Left ventricle myocardium superior (tissue), 1 donor: ENCODE measurements around the gene TAAR1. TPM values are rescaled to one million over a fixed set of nuclear protein-coding genes. Genes with fewer than 3 reads are reported as not detected.
"Not testable (repeated sequence)": the region's sequence is repeated elsewhere in the genome, so short reads cannot be mapped to it uniquely, and the experiment has no call there.

Source experiments
- ATAC-seq: fragments of 200-7000 bp; cut with Tn5 transposase; one replicate; pipeline ENCODE4 v1.9.1; 2020; ENCODE audit warnings: mild to moderate bottlenecking, moderate library complexity
- DNase-seq: peaks from one replicate; pipeline ENCODE4 v3.0.0-alpha.2; 2020
- intact Hi-C: fragments of 100-400 bp; cut with micrococcal nuclease; formaldehyde crosslinking; loops from one replicate; pipeline ENCODE4 v1.11.0; 2022
- total RNA-seq: library from RNA; stranded (reverse); fragmentation: NEBNext Ultra II Directional; extraction: Animal tissue kit (Norgen Biotek cat#: 25700); gene quantifications from one replicate; pipeline ENCODE4 v1.2.1, GENCODE V29; 2021
- donor health status: DM: no; HTN: yes; CAD: no; lungs with severe emphysema.

Gene TAAR1
- total RNA-seq, 1 donor from 2014 or later: not detected

- no peak for DNase-seq
- ATAC-seq: no peak
- intact Hi-C loops: loop anchor here (10.0 kb wide), 1 partner anchor 99 kb away; no protein-coding TSS in a partner anchor
These were observed 7.1 kb upstream of the TAAR1 start for GRCh38 chr6:132666118-132666517.

GRCh38 chr6:132664309-132665034 lies 5.5 kb upstream of the TAAR1 start:
- DNase-seq: no peak
- ATAC-seq: no peak
- intact Hi-C loops: loop anchor here (10.0 kb wide), 1 partner anchor 100 kb away; no protein-coding TSS in a partner anchor

GRCh38 chr6:132663661-132664060 lies 4.7 kb upstream of the TAAR1 start:
- intact Hi-C loops: loop anchor here (10.0 kb wide), 1 partner anchor 101 kb away; no protein-coding TSS in a partner anchor
- DNase-seq (no peak), ATAC-seq (no peak)

- intact Hi-C loops: loop anchor here (10.0 kb wide), 1 partner anchor 103 kb away; no protein-coding TSS in a partner anchor
- no peak for ATAC-seq
These were observed 2.9 kb upstream of the TAAR1 start for GRCh38 chr6:132661906-132662305.

GRCh38 chr6:132651062-132651461 lies 7.9 kb downstream of the TAAR1 start:
- intact Hi-C loops: no loop called here
- ATAC-seq: peak; percentile 19
- DNase-seq: no peak

More at GRCh38 chr6:132661906-132662305, 2.9 kb upstream of the TAAR1 start:
- DNase-seq: no peak

GRCh38 chr6:132650429-132650828 lies 8.6 kb downstream of the TAAR1 start:
- no peak for DNase-seq
- intact Hi-C loops: no loop called here
- no peak for ATAC-seq

- no peak for ATAC-seq
- intact Hi-C loops: no loop called here
These were observed 10.2 kb downstream of the TAAR1 start for GRCh38 chr6:132648828-132649227.

GRCh38 chr6:132648356-132648755 lies 10.6 kb downstream of the TAAR1 start:
- ATAC-seq: no peak
- DNase-seq: no peak
- intact Hi-C loops: no loop called here

More at GRCh38 chr6:132648828-132649227, 10.2 kb downstream of the TAAR1 start:
- no peak for DNase-seq

GRCh38 chr6:132643547-132643946 lies 15.4 kb downstream of the TAAR1 start:
- DNase-seq (no peak), ATAC-seq (no peak)
- intact Hi-C loops: no loop called here

GRCh38 chr6:132637135-132637534 lies 21.8 kb downstream of the TAAR1 start:
- DNase-seq, intact Hi-C loops, ATAC-seq: not testable (repeated sequence)

- intact Hi-C loops, ATAC-seq, DNase-seq: not testable (repeated sequence)
These were observed 23.1 kb downstream of the TAAR1 start for GRCh38 chr6:132635906-132636305.

GRCh38 chr6:132635288-132635687 lies 23.7 kb downstream of the TAAR1 start:
- ATAC-seq, DNase-seq, intact Hi-C loops: not testable (repeated sequence)

GRCh38 chr6:132634796-132635195 lies 24.2 kb downstream of the TAAR1 start:
- intact Hi-C loops: no loop called here
- DNase-seq (no peak), ATAC-seq (no peak)

- intact Hi-C loops: no loop called here
- no peak for ATAC-seq
- no peak for DNase-seq
These were observed 25.6 kb downstream of the TAAR1 start for GRCh38 chr6:132633362-132633761.

GRCh38 chr6:132624175-132624574 lies 34.8 kb downstream of the TAAR1 start, which contains the start of gene TAAR2:
Gene TAAR2, minus strand, starts transcription at chr6:132624275. Its CDS starts 0 bp downstream, at chr6:132624275.
- no peak for DNase-seq
- intact Hi-C loops: no loop called here
- no peak for ATAC-seq

GRCh38 chr6:132623106-132623845 lies 35.7 kb downstream of the TAAR1 start:
- DNase-seq (no peak), ATAC-seq (no peak)
- intact Hi-C loops: no loop called here

- ATAC-seq (no peak), DNase-seq (no peak)
- intact Hi-C loops: no loop called here
These were observed 42.3 kb downstream of the TAAR1 start for GRCh38 chr6:132616677-132617076.

- intact Hi-C loops: no loop called here
- ATAC-seq: no peak
- DNase-seq: no peak
These were observed 44.4 kb downstream of the TAAR1 start for GRCh38 chr6:132614554-132614953.

- intact Hi-C loops: no loop called here
- no peak for ATAC-seq
- no peak for DNase-seq
These were observed 46.4 kb downstream of the TAAR1 start for GRCh38 chr6:132612449-132613108.

GRCh38 chr6:132611616-132612015 lies 47.4 kb downstream of the TAAR1 start:
- ATAC-seq (no peak), DNase-seq (no peak)
- intact Hi-C loops: no loop called here
